Peyer's patch (tissue), 4 donors: Measurements from ENCODE around the gene VAV1. TPM values are rescaled to one million over a fixed set of nuclear protein-coding genes. Genes with fewer than 3 reads are reported as not detected.
"Not testable (repeated sequence)": the region's sequence is repeated elsewhere in the genome, so short reads cannot be mapped to it uniquely, and the experiment has no call there.

Experiments used
- DNase-seq, 3 donors: peaks; one replicate each; pipeline ENCODE4 v3.0.0-alpha.2; 2017 to 2019
- H3K27ac ChIP-seq, 4 donors: fragments of 200-600 bp; sonication (generic); one replicate each; pipeline ENCODE4 v1.5.1; 2016 to 2019
- H3K27me3 ChIP-seq, 2 donors: fragments of 200-600 bp; sonication (generic); one replicate each; pipeline ENCODE4 v1.5.1; 2019
- H3K36me3 ChIP-seq, 3 donors: fragments of 200-600 bp; sonication (generic); one replicate each; pipeline ENCODE4 v1.5.1; 2016 to 2019
- H3K4me1 ChIP-seq, 4 donors: fragments of 200-600 bp; sonication (generic); one replicate each; pipeline ENCODE4 v1.5.1; 2016 to 2019
- H3K4me3 ChIP-seq, 4 donors: fragments of 200-600 bp; sonication (generic); 1 replicate in 3 of 4; 2 replicates in 1 of 4; pipeline ENCODE4 v1.5.1; 2016 to 2019; ENCODE audit warnings: mild to moderate bottlenecking in 1 of 4
- H3K9me3 ChIP-seq, 4 donors: fragments of 200-600 bp; sonication (generic); one replicate each; pipeline ENCODE4 v1.5.1; 2016 to 2019; ENCODE audit warnings: mild to moderate bottlenecking in 1 of 4
- POLR2A ChIP-seq, 2 donors: fragments of 450-650 bp; IDR thresholded peaks; one replicate each; pipeline ENCODE4 v1.5.1; 2017; ENCODE audit warnings: antibody characterized with exemption in 2 of 2, mild to moderate bottlenecking in 2 of 2, moderate library complexity in 2 of 2
- total RNA-seq, 4 donors: library from RNA; depleted of rRNA; stranded (reverse); fragments of >200 nt; gene quantifications; one replicate each; pipeline ENCODE4 v1.1.0, GENCODE V29; 2016
- TF ChIP-seq, protein P1 (sequence below), 6 experiments: fragments of 450-650 bp in 4 of 6; fragments of 200-600 bp in 2 of 6; sonication (generic) in 1 of 6; IDR thresholded peaks; one replicate each; pipeline ENCODE4 v1.5.1; 2017 to 2019; ENCODE audit warnings: antibody characterized with exemption in 6 of 6, mild to moderate bottlenecking in 3 of 6, moderate library complexity in 1 of 6

VAV1 gene
- total RNA-seq, 4 donors from 2014 or later: 7.0 to 57.8 (median 7.7) TPM

GRCh38 chr19:6744381-6745301 lies 27.9 kb upstream of the VAV1 start:
- peak; percentile 37 to 86 (median 85) for DNase-seq
- Histone ChIP-seq H3K4me3 (peak overlapping the region in 1 of 4 donors; percentile 9), H3K4me1 (peaks cover 0 to 29% (median 6%) of the 10 kb centered on the region in 4 donors)

DNA sequence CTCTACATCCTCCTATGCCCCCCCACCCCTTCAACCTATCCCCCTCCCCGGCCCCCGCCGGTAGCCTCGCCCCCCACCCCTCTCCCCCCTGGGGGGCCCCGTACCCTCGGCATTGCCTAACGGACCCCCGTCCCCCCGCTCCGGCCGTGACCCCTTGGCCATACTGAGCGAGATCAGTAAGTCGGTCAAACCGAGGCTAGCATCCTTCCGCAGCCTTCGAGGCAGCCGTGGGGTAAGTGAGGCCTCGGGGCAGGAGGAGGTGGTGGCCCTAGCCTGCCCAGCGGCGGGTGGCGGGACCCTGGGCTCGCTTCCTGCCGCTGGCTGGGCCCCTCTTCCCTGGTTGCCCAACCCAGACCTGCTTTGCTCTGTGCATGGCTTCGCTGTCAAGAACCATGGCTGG lies 26.5 kb upstream of the VAV1 start:
- Histone ChIP-seq H3K27me3 (no peaks in the 10 kb centered on the region), H3K36me3 (peaks cover 0 to 69% (median 0%) of the 10 kb centered on the region in 3 donors), H3K9me3 (no peaks in the 10 kb centered on the region), H3K4me1 (peaks cover 0 to 27% (median 0%) of the 10 kb centered on the region in 4 donors), H3K27ac (no peak overlapping the region), H3K4me3 (no peak overlapping the region)
- TF ChIP-seq, protein P1, sequence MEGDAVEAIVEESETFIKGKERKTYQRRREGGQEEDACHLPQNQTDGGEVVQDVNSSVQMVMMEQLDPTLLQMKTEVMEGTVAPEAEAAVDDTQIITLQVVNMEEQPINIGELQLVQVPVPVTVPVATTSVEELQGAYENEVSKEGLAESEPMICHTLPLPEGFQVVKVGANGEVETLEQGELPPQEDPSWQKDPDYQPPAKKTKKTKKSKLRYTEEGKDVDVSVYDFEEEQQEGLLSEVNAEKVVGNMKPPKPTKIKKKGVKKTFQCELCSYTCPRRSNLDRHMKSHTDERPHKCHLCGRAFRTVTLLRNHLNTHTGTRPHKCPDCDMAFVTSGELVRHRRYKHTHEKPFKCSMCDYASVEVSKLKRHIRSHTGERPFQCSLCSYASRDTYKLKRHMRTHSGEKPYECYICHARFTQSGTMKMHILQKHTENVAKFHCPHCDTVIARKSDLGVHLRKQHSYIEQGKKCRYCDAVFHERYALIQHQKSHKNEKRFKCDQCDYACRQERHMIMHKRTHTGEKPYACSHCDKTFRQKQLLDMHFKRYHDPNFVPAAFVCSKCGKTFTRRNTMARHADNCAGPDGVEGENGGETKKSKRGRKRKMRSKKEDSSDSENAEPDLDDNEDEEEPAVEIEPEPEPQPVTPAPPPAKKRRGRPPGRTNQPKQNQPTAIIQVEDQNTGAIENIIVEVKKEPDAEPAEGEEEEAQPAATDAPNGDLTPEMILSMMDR (IDR thresholded peaks at IDR 0.05): no peak
- TF ChIP-seq POLR2A (IDR thresholded peaks at IDR 0.05): no peak
- DNase-seq: no peak

More at GRCh38 chr19:6744381-6745301, 27.9 kb upstream of the VAV1 start:
- H3K9me3 ChIP-seq: no peaks in the 10 kb centered on the region
- TF ChIP-seq, protein P1 (IDR thresholded peaks at IDR 0.05): no peak
- TF ChIP-seq POLR2A (IDR thresholded peaks at IDR 0.05): no peak
- H3K27ac ChIP-seq: peak overlapping the region; percentile 58 to 80 (median 72)
- H3K36me3 ChIP-seq: peaks cover 0 to 56% (median 0%) of the 10 kb centered on the region in 3 donors
- no peaks in the 10 kb centered on the region for H3K27me3 ChIP-seq

DNA sequence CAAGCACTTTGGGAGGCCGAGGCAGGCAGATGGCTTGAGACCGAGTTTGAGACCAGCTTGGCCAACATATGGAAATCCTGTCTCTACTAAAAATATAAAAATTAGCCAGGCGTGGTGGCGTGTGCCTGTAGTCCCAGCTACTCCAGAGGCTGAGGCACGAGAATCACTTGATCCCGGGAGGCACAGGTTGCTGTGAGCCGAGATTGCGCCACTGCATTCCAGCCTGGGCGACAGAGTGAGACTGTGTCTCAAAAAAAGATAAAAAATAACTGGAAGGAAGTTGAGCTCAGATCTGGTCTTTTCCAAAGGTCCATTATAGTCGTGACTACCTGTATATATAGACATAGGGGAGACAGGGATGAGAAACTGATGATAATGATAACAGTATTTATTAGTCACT lies 24.0 kb upstream of the VAV1 start:
- not testable (repeated sequence) for H3K4me3 ChIP-seq, DNase-seq, H3K27ac ChIP-seq, H3K27me3 ChIP-seq, H3K9me3 ChIP-seq
- Histone ChIP-seq H3K4me1 (peaks cover 0 to 31% (median 4%) of the 10 kb centered on the region in 4 donors), H3K36me3 (peaks cover 0 to 74% (median 0%) of the 10 kb centered on the region in 3 donors)

- no peaks in the 10 kb centered on the region for H3K9me3 ChIP-seq
- peak in 1 of 3 donors; percentile 56 for DNase-seq
- TF ChIP-seq, protein P1 (IDR thresholded peaks at IDR 0.05): no peak
- TF ChIP-seq POLR2A (IDR thresholded peaks at IDR 0.05): no peak
- H3K36me3 ChIP-seq: peaks cover 0 to 77% (median 0%) of the 10 kb centered on the region in 3 donors
- no peak overlapping the region for H3K27ac ChIP-seq
- H3K4me1 ChIP-seq: peaks cover 0 to 28% (median 4%) of the 10 kb centered on the region in 4 donors
- no peak overlapping the region for H3K4me3 ChIP-seq
- H3K27me3 ChIP-seq: no peaks in the 10 kb centered on the region
Measured at GRCh38 chr19:6750062-6750461, 22.4 kb upstream of the VAV1 start.

GRCh38 chr19:6751189-6751588 lies 21.3 kb upstream of the VAV1 start:
- peak overlapping the region in 1 of 4 donors; percentile 93 for H3K27ac ChIP-seq

More at GRCh38 chr19:6751189-6751588, 21.3 kb upstream of the VAV1 start:
- Histone ChIP-seq H3K36me3 (peaks cover 0 to 74% (median 0%) of the 10 kb centered on the region in 3 donors), H3K4me3 (no peak overlapping the region), H3K9me3 (no peaks in the 10 kb centered on the region), H3K4me1 (peaks cover 0 to 23% (median 4%) of the 10 kb centered on the region in 4 donors), H3K27me3 (no peaks in the 10 kb centered on the region)
- no peak for TF ChIP-seq POLR2A (IDR thresholded peaks at IDR 0.05)
- TF ChIP-seq, protein P1 (IDR thresholded peaks at IDR 0.05): no peak
- DNase-seq: no peak
